T-helper 9 cell (primary cell): ENCODE results near the gene SEC24D.
A peak's percentile ranks its signal among the peaks of the same experiment; 100 is the strongest.

ENCODE experiments used
- DNase-seq: peaks from one replicate; pipeline ENCODE4 v3.0.0-alpha.2; 2020

SEC24D gene

DNA sequence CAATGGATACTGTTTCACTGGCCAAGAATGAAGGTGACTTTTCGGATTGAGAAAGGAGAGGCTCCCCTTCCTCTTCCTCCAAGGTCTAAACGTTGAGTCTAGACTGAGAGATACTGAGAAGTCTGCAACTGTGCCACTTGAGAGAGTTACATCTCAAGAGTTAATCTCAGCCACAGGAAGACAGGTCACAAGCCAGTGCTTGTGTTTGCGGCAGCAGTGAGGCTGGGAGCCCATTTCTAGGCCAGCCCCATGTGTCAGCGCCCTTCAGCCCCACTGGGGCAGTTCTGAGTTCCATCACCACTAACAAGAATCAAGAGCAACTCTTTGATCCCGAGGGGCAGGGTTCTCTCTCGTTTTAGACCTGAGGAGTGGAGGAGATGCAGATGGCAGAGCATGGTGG, 7.3 kb upstream of the SEC24D start:
- no peak for DNase-seq

GRCh38 chr4:118842055-118842454, 6.1 kb upstream of the SEC24D start:
- no peak for DNase-seq

DNA sequence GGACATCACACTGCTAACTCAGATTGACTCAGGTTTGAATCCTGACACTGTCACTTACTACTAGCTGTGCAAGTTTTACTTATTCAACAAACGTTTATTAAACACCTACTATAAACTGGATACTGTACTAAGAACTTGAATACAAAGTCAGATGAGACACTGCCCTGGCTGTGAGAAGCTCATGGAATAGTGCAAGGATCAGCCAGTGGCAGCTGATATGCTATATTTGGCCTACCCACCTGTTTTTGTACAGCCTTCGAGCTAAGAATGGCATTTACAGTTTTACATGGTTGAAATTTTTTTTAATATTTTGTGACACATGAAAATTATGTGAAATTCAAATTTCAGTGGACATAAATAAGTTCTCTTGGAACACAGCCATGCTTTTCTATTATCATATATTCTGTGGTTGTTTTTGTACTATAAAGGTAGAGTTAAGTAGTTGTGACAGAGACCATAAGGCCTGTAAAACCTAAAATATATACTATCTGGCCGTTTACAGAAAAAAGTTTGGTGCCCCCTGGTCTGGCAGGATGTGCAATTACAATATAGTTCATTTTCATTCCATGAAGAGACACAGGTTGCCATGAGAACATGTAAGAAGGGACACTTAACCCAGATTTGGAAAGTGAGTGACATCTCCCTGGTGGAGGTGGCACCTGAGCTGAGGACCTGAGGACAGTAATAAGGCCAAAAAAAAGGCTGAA, 3.4 kb upstream of the SEC24D start:
- DNase-seq: no peak

DNA sequence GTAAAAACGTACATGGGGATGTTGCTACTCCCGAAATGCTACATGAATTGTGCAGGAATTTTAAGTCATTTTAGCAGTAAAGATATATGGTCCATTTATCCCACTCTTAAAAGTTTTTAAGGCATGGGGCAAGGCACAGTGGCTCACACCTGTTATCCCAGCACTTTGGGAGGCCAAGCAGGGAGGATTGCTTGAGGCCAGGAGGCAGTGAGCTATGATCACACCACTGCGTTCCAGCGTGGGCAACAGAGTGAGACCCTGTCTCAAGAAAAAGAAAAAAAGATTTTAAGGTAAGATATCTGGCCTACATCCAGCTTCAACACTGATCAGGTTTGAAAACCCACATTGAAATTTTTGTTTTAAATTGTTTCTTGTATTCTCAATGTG, 1.2 kb upstream of the SEC24D start:
- DNase-seq: no peak

- peak; percentile 35 for DNase-seq
Observed at GRCh38 chr4:118836301-118837120, 585 bp upstream of the SEC24D start.

DNA sequence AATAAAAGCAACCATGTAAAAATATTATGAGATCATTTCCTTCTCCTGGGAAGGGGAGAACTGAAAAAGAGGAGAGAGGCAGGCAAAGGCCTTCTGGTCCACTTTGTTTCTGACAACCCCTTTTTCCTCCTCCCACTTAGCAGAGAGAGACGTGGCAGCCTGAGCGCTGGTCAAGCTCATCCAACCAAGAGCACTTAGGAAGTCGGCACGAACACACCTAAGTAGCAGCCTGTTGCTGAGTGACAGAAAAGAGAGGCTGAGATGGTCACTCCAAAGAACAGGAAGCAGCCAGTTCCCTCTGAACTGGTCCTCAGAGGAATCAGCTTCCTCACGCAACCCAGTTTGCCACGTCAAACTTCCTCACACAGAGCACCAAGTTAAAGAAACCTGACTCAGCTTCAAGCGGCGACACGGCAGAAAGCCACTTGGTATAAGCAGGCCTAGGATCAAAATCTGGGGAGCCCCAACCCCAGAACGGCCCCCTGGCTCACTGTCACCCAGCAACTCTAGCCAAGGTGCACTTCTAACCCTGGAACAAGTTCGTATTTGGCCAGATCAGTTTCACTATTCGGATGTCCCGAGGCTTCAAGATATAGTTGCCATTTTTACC, 861 bp downstream of the SEC24D start:
- DNase-seq: peak; percentile 23

- DNase-seq: no peak
Observed at GRCh38 chr4:118834070-118834469, 1.9 kb downstream of the SEC24D start.

DNA sequence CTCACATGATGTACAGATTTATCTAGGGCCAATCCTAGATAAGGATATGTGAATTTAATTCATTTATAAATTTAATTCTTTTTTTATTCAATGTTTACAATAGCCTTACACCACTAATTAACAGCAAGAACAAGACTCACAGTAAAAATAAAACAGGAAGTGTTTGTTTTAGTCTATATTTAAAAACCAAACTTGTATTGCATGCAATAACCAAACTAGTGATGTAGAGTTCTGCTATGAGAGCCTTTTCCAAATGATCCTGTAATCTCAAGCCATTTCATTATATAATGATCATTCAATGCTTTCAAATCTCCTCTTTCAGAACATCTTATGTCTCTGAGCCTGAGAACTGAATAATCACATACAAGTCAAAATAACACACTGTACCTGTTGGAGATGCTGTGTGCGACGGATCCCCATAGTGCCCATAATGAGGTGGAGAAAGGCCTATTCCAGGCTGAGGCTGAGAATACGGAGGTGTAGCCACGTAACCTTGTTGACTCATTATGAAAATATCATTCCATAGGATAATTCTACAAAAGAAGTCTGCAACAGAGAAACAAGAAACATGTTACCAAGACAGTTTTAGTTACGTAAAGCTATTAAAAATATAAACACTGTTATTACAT, 2.6 kb downstream of the SEC24D start:
- DNase-seq: no peak

DNA sequence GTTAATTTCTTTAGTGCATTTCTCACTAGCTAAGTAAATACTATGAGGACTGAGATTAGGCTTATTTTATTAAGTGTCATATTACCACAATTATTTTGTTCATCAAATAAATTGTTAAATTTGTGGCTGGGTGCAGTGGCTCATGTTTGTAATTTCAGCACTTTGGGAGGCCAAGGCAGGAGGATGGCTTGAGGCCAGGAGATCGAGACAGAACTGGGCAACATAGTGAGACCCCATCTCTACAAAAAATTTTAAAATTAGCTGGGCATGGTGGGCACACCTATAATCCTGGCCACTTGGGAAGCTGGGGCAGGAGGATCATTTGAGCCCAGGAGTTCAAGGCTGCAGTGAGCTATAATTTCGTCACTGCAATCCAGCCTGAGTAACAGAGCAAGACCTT, 6.8 kb downstream of the SEC24D start:
- no peak for DNase-seq

DNA sequence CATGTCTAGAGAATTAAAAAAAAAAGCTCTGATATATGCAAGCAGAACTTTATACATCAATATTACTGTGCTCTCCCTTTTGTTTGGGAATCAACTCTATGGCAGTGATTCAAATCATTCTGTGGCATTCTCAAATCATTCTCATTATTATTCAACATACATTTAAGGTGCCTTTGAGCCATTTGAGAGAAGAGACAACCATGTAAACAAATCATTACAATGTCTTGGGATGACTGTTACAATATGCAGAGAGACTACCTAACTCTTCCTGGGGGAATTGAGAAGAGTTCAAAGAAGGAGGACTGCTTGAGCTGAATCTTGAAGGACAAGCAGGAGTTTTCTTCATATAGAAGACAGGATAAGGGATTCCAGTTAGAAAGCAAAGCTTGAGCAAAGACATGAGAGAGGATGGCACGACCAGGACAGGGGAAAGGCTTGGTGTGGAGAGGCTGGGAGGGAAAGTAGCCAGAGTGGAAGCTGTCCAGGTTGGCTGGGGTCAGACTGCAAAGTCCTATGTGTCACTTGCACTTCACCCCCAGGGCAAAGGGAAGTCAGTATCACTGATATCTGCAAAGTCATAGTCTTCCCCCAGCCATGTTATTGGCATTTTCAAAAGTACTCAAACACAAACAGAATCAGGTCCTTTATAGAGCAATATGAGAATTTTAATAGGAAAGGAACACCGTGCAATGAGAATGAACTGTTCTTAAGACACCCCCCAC, 9.0 kb downstream of the SEC24D start:
- no peak for DNase-seq

DNA sequence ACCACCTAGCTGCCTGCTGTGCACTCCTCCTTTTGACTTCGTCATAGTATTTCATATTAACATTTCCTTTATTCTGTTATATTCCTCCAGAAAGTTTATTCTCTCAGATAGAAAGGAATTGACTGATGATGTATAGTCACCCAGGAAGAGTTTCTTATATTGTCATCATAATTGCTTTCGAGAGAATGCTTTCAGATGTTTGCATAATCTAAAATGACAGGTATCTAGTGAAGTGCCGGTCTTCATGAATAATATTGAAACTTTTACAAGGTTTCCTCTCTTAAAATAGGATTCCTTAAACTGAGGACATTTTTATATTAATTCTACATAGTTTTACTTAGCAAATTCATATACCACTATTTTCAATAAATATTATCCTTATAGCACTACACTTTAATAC, 10.1 kb downstream of the SEC24D start:
- DNase-seq: no peak

- DNase-seq: no peak
Observed at GRCh38 chr4:118824141-118824540, 11.8 kb downstream of the SEC24D start.

DNA sequence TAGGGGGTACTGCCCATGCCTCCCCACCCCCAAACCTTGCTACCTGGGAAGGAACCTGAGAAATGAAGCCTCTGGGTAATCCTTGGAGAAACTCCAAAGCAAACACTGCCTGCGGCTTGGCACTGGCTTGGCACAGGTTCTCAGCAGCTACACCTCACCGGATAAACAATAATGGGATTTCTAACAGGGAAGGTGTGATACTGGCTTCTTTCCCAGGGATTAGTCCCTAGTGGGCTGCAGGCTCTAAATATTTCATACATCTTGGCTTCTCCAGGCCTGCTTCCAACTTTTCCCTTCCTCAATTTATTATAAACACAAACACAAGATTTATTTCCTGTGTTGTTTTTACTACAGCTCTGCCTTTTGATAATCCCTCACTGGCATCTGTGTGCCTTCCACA, 12.5 kb downstream of the SEC24D start:
- DNase-seq: no peak

DNA sequence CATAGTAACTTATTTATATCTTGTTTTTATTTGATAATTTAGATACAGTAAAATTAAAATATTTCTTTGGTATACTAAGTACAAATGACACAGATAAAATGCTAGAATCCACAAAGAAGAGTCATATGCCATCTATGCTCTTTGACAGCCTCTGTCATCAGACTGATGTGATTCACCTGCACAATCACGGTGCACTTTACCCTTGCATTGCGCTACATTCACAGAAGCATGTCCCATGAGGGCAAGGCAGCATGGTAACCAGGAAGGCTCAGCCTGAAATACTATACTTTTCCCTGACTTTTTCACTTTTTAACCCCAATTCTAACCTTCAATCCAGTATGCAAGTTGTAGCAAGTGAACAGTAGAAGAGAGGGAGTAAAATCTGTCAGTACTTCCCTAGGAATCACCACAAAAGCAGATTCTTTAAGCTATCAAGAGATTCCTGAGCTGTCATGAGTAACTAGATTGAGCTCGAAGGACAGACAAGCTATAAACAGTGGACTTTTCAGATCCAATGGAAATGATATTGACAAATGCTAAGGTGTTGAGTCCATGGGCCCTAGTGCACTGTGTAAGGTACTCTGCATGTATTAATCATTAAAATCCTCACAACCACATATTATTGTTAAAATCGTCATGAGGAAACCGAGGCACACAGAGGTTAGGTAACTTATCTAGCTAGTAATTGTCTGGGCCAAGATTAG, 14.2 kb downstream of the SEC24D start:
- DNase-seq: no peak

DNA sequence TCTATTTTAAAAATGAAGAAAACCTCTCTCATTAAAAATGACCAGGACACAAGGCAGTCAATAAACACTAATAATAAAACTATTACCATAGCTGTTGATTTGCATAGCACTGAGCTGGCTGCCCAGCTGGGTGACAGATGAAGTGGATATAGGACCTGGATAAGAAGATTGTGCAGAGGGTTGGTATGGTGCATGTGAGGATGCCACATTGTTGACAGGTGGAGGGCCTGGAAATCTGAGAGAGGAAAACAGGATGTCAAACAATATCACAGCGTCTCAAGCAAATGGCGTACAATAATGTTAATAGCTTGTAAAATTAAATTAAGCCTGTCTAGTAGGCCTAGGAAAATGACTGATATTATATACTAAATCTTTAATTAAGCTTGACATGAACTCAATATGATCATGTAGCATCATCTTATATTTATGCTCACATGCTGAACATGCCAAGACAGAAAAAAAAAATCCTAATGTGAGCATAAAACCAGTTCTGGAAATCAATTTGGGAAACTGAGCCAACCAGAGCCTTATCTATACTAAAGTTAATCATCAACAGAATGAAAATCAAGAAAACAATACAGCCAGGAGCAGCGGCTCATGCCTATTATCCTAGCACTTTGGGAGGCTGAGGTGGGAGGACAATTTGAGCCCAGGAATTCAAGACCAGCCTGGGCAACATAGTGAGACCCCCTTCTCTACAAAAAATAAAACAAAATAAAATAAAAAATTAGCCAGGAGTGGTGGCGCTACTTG, 18.6 kb downstream of the SEC24D start:
- no peak for DNase-seq

DNA sequence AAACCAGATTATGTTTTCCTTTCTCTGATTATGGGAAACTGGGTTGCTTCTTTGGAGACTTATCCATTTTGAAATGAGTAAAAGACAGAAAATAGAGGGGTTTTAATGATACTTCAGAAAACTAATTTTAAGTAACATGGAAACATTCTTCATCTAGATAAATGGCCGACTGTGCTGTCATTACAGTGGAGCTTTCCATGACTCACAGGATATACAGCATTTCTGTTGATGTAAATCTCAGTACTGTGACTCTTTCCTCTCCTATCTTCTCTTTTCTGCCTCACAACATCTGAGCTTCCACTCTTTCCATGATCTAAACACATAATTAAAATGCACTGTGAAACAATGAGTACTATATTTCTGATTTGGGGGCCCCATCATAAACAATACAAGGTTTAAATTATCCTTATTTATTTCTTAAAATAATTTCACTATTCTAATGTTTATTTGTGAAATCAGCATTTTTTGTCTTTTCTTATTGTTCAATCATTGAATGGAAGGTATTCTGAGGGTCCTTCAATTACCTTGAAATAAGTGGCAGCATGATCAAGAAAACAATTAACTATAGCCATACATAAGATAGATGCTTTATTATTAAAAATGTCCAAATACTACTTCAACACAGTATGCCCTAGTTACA, 19.3 kb downstream of the SEC24D start:
- no peak for DNase-seq

DNA sequence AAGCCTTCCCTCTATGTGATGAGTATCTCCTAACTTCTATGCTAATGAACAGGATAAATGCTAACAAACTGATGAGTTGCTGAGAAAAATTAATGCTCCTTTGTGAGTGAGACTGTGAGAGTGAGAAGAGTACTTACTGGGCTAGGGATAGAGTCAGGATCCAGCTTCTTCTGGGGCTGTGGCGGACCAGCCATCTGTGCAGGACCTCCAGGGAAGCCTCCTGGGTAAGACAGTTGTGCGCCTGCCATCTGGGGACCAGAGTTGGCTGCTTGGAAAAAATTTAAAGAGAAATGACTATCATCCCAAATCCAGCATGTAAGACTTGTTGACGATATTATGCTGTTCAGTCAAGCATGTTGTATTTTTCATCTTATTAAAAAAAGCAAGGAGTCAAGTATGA, 21.0 kb downstream of the SEC24D start:
- no peak for DNase-seq

DNA sequence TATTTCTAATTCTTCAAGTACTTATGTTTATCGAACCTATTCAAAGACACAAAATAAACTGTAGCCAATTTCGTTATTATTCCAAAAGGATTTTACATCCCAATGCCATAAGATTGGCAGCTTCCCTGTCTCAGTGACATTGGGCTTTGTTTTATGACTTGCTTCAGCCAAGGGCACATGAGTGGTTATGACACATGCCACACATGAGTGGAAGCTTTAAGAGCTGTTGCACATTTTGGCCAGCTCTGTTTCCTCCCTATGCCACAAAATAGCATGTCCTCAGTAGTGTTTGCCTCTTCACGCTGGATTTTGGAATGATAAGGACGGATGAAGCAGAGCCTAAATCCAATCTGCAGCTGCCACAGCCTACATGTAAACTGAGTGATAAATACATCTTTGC, 21.9 kb downstream of the SEC24D start:
- no peak for DNase-seq

DNA sequence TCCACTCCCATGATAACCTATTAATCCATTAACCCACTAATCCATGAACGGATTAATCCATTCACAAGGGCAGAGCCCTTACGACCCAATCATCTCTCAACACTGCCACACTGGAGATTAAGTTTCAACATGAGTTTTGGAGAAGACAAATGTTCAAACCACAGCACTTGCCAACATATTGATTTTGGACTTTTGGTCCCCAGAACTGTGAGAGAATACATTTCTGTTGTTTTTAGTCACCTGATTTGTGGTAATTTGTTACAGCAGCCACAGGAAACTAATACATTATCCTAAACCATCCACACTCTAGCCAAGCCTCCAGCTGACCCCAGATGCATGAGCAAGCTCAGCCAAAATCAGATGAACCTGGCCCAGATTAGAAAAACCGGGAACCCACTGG, 22.4 kb downstream of the SEC24D start:
- DNase-seq: no peak

GRCh38 chr4:118811832-118812231, 24.1 kb downstream of the SEC24D start:
- no peak for DNase-seq
